ENCODE measurements around the gene ARSJ.
"Not testable (repeated sequence)": the region's sequence is repeated elsewhere in the genome, so short reads cannot be mapped to it uniquely, and the experiment has no call there.

Gene ARSJ

GRCh38 chr4:114005569-114006442 lies 26.4 kb upstream of the ARSJ start:
- no peak for TF ChIP-seq CTCF (IDR thresholded peaks at IDR 0.05; ENCODE audit: control extremely low read depth, extremely low read depth, low read depth, missing control alignments)
- CTCF ChIA-PET = no interaction called here
- POLR2A ChIA-PET = no interaction called here
- DNase-seq (ENCODE audit: extremely low spot score) = no peak

- DNase-seq (ENCODE audit: extremely low spot score); POLR2A ChIA-PET: not testable (repeated sequence)
- CTCF ChIA-PET = interaction anchor here (1.5 kb wide), 1 partner anchor 8 kb away, joined by 3 read pairs; no protein-coding TSS in a partner anchor
These were observed 25.2 kb upstream of the ARSJ start for GRCh38 chr4:114004483-114005226.

DNA sequence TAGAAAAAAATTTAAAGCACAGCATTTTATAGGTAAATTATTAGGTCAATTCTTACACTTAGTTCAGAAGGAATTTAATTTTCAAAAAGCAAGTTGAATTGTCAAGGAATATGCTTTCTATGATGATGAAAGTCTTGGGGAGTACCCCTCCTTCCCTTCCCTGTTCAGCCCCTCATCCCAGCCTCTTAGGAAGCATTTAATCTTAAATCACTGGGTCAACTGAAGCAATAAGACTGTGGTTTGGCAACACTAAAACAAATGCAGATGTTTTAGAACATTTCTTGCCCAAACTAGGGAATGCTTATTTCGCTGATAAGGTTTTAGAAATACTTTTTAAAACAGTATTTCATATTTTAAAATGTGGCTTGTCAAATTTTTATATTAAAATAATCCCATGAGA lies 19.1 kb upstream of the ARSJ start:
- no peak for DNase-seq (ENCODE audit: extremely low spot score)
- POLR2A ChIA-PET = no interaction called here
- TF ChIP-seq CTCF (IDR thresholded peaks at IDR 0.05; ENCODE audit: control extremely low read depth, extremely low read depth, low read depth, missing control alignments) = no peak
- CTCF ChIA-PET = no interaction called here

DNA sequence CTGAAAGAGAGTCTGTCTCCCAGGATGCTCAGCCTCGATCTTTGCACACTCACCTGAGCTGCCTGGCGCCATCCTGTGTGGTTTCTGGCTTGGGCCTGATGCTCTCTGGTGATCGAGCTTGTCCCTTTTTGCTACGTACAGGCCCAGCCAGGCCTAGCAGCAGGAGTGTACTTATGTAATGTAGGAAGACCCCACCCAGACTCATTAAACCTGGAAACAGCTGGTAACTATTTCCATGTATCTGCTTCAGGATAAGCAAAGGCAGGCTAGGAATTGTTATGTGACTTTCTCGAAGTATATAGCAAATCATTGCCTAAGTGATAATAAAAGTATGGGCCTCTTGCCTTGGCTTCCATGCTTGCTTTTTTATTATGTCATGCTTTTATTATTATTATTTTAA lies 18.6 kb upstream of the ARSJ start:
- TF ChIP-seq CTCF (IDR thresholded peaks at IDR 0.05; ENCODE audit: control extremely low read depth, extremely low read depth, low read depth, missing control alignments) = no peak
- POLR2A ChIA-PET = no interaction called here
- CTCF ChIA-PET = no interaction called here
- DNase-seq (ENCODE audit: extremely low spot score) = no peak

GRCh38 chr4:113997206-113997605 lies 17.8 kb upstream of the ARSJ start:
- ChIA-PET POLR2A (no interaction called here), CTCF (no interaction called here)
- no peak for TF ChIP-seq CTCF (IDR thresholded peaks at IDR 0.05; ENCODE audit: control extremely low read depth, extremely low read depth, low read depth, missing control alignments)
- DNase-seq (ENCODE audit: extremely low spot score) = no peak

DNA sequence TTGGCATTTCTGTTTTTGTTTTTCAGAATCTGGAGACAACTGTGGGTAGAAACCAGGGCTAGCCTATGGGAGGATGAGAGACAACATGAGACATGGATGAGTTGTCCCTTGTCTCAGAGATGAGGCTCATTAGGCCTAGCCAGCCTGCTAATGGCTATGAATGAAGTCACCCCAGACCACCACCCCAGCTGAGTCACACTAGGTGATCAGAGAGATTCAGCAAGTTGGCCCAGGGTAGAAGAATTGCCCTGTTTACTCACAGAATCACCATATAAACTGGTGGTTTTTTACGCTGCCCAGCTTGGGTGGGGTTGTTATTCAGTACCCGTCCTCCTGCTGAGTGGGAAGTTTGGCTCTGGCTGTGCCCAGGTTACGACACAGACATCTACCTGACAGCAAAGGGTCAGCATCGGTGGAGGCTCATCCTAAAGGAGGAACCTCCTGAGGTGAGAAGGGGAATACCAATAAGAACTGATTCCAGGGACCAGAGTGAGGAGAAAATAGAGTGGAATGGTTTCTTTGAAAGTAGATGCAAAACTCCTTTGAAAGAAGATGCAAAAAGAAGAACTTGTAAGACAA lies 17.2 kb upstream of the ARSJ start:
- DNase-seq (ENCODE audit: extremely low spot score) = no peak
- ChIA-PET POLR2A (no interaction called here), CTCF (no interaction called here)
- TF ChIP-seq CTCF (IDR thresholded peaks at IDR 0.05; ENCODE audit: control extremely low read depth, extremely low read depth, low read depth, missing control alignments) = no peak

DNA sequence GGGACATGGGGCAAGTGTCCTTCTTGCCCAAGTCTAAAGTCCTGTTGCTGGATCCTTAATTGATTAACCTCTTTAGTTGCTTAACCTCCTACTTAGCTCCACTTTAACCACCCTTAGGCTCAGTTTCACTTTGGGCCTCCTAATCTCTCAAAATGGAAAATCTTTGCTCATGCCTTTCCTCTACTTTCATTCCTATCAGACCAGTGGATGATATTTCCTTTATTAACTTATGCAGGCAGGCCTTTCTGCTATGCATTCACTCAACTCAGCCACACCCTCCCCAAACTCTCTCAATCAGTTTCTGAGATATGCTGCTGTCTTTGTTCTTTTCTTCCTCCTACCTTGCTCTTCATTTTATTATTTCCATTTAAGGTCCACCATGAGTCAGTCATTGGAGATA lies 14.4 kb upstream of the ARSJ start:
- POLR2A ChIA-PET = no interaction called here

More for the DNA sequence above, 14.4 kb upstream of the ARSJ start:
- CTCF ChIA-PET = no interaction called here
- no peak for DNase-seq (ENCODE audit: extremely low spot score)
- no peak for TF ChIP-seq CTCF (IDR thresholded peaks at IDR 0.05; ENCODE audit: control extremely low read depth, extremely low read depth, low read depth, missing control alignments)
